ENCODE results near the gene ILDR2.

ILDR2 gene

GRCh38 chr1:166999500-167000055 is 24.2 kb upstream of the ILDR2 start:
- H3K79me2 ChIP-seq (ENCODE audit: low read length): no peaks in the 10 kb centered on the region
- H3K4me1 ChIP-seq (ENCODE audit: low read length): peaks cover 29% of the 10 kb centered on the region
- H3K4me3 ChIP-seq (ENCODE audit: low read length): peak overlapping the region; percentile 36; the same call in 1 of the 2 replicates
- no peaks in the 10 kb centered on the region for H3K9me2 ChIP-seq (replicated peaks; ENCODE audit: insufficient read depth, low read length)
- H3K27me3 ChIP-seq (replicated peaks; ENCODE audit: insufficient read depth, low read length): no peaks in the 10 kb centered on the region
- H3K9ac ChIP-seq (ENCODE audit: low read length): no peak overlapping the region
- H2AFZ ChIP-seq (ENCODE audit: low read length): no peak overlapping the region
- 0 out of 2 replicates have a peak, but pooled peaks cover 3% of the 10 kb centered on the region for H3K9me3 ChIP-seq (replicated peaks; ENCODE audit: insufficient read depth, low read length)
- H4K20me1 ChIP-seq (ENCODE audit: insufficient read depth, low read length): no peaks in the 10 kb centered on the region
- H3K4me2 ChIP-seq (ENCODE audit: low read depth, low read length): peak overlapping the region; percentile 68
- peak overlapping the region; percentile 56; the same call in 1 of the 2 replicates for H3K27ac ChIP-seq (ENCODE audit: low read length)
- TF ChIP-seq EZH2 (optimal IDR thresholded peaks at IDR 0.05; ENCODE audit: low read depth, low read length) (no peak), EZH2phosphoT487 (IDR thresholded peaks at IDR 0.05; ENCODE audit: low read length) (no peak), CTCF (IDR thresholded peaks at IDR 0.05; ENCODE audit: low read length) (no peak)
- DNase-seq: peak; percentile 97
- H3K36me3 ChIP-seq (replicated peaks; ENCODE audit: insufficient read depth, low read length): no peaks in the 10 kb centered on the region
- peaks cover 27% of the 10 kb centered on the region for H3F3A ChIP-seq (ENCODE audit: insufficient read depth, low read length)

DNA sequence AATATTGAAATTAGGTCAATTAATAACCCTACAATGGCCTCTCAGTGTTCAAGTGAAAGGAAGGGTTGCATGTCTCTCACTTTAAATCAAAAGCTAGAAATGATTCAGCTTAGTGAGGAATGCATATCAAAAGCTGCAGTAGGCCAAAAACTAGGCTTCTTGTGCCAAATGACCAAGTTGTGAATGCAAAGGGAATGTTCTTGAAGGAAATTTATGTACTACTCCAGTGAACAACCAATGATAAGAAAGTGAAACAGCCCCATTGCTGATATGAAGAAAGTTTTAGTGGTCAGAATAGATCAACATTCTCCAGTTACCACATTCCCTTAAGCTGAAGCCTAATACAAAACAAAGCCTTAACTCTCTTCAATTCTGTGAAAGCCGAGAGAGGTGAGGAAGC is 23.7 kb upstream of the ILDR2 start:
- Histone ChIP-seq H3K9me2 (replicated peaks; ENCODE audit: insufficient read depth, low read length) (no peaks in the 10 kb centered on the region), H3K79me2 (ENCODE audit: low read length) (no peaks in the 10 kb centered on the region), H3K4me1 (ENCODE audit: low read length) (peaks cover 29% of the 10 kb centered on the region), H3K27me3 (replicated peaks; ENCODE audit: insufficient read depth, low read length) (no peaks in the 10 kb centered on the region), H3K9ac (ENCODE audit: low read length) (no peak overlapping the region), H3K9me3 (replicated peaks; ENCODE audit: insufficient read depth, low read length) (0 out of 2 replicates have a peak, but pooled peaks cover 3% of the 10 kb centered on the region), H2AFZ (ENCODE audit: low read length) (no peak overlapping the region), H3K4me2 (ENCODE audit: low read depth, low read length) (peak overlapping the region; percentile 68), H3K36me3 (replicated peaks; ENCODE audit: insufficient read depth, low read length) (no peaks in the 10 kb centered on the region), H4K20me1 (ENCODE audit: insufficient read depth, low read length) (no peaks in the 10 kb centered on the region), H3K27ac (ENCODE audit: low read length) (peak overlapping the region; percentile 56; the same call in 1 of the 2 replicates), H3F3A (ENCODE audit: insufficient read depth, low read length) (peaks cover 27% of the 10 kb centered on the region), H3K4me3 (ENCODE audit: low read length) (peak overlapping the region; percentile 36)
- DNase-seq: no peak
- TF ChIP-seq CTCF (IDR thresholded peaks at IDR 0.05; ENCODE audit: low read length) (no peak), EZH2 (optimal IDR thresholded peaks at IDR 0.05; ENCODE audit: low read depth, low read length) (no peak), EZH2phosphoT487 (IDR thresholded peaks at IDR 0.05; ENCODE audit: low read length) (no peak)

DNA sequence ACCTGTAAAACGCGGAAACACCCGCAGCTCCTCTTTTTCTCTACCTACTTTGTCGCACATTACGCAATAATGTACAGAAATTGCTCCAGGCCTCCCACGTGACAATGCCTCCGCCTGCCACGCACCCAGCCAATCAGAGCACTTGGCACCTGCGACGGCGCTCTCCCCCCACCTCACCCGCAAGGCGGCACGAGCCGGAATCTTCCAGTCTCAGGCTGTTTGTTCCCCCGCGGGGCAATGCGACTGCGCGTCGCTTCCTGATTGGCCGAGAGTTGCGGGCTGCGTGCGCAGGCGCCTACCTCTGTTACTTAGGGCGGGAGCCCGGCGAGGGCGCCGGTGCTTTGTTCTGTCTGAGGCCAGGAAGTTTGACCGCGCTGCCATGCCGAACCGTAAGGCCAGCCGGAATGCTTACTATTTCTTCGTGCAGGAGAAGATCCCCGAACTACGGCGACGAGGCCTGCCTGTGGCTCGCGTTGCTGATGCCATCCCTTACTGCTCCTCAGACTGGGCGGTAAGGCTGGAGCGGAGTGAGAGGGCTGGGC is 13.7 kb upstream of the ILDR2 start, which contains the start of gene MAEL:
Gene MAEL (plus strand): TSS at position 307 of the 542 bp plus-strand sequence. CDS start 73 bp downstream, at position 380.
- TF ChIP-seq EZH2 (optimal IDR thresholded peaks at IDR 0.05; ENCODE audit: low read depth, low read length) (no peak), EZH2phosphoT487 (IDR thresholded peaks at IDR 0.05; ENCODE audit: low read length) (no peak)
- no peak within 1 kb of the TSS for H3K27ac ChIP-seq (ENCODE audit: low read length)
- H3K4me3 ChIP-seq (ENCODE audit: low read length): no peak within 1 kb of the TSS
- H3K9me3 ChIP-seq (replicated peaks; ENCODE audit: insufficient read depth, low read length): no peaks in the 10 kb centered on the region
- no peak within 1 kb of the TSS for H3K9ac ChIP-seq (ENCODE audit: low read length)
- no peak within 1 kb of the TSS for H2AFZ ChIP-seq (ENCODE audit: low read length)
- DNase-seq: no peak
- no peaks in the 10 kb centered on the region for H3K36me3 ChIP-seq (replicated peaks; ENCODE audit: insufficient read depth, low read length)
- H4K20me1 ChIP-seq (ENCODE audit: insufficient read depth, low read length): no peaks in the 10 kb centered on the region
- H3K9me2 ChIP-seq (replicated peaks; ENCODE audit: insufficient read depth, low read length): no peaks in the 10 kb centered on the region
- H3K27me3 ChIP-seq (replicated peaks; ENCODE audit: insufficient read depth, low read length): no peaks in the 10 kb centered on the region
- H3F3A ChIP-seq (ENCODE audit: insufficient read depth, low read length): no peaks in the 10 kb centered on the region
- no peak within 1 kb of the TSS for H3K4me2 ChIP-seq (ENCODE audit: low read depth, low read length)
- H3K4me1 ChIP-seq (ENCODE audit: low read length): no peaks in the 10 kb centered on the region
- no peaks in the 10 kb centered on the region for H3K79me2 ChIP-seq (ENCODE audit: low read length)

- Histone ChIP-seq H3K27ac (ENCODE audit: low read length) (no peak overlapping the region), H3F3A (ENCODE audit: insufficient read depth, low read length) (no peaks in the 10 kb centered on the region), H3K4me3 (ENCODE audit: low read length) (no peak overlapping the region), H4K20me1 (ENCODE audit: insufficient read depth, low read length) (no peaks in the 10 kb centered on the region), H3K79me2 (ENCODE audit: low read length) (no peaks in the 10 kb centered on the region), H3K36me3 (replicated peaks; ENCODE audit: insufficient read depth, low read length) (no peaks in the 10 kb centered on the region), H3K9me2 (replicated peaks; ENCODE audit: insufficient read depth, low read length) (no peaks in the 10 kb centered on the region), H3K4me1 (ENCODE audit: low read length) (peaks cover 6% of the 10 kb centered on the region; the same call in 1 of the 2 replicates), H3K27me3 (replicated peaks; ENCODE audit: insufficient read depth, low read length) (no peaks in the 10 kb centered on the region), H2AFZ (ENCODE audit: low read length) (no peak overlapping the region), H3K9me3 (replicated peaks; ENCODE audit: insufficient read depth, low read length) (no peaks in the 10 kb centered on the region), H3K4me2 (ENCODE audit: low read depth, low read length) (no peak overlapping the region), H3K9ac (ENCODE audit: low read length) (no peak overlapping the region)
- TF ChIP-seq EZH2phosphoT487 (IDR thresholded peaks at IDR 0.05; ENCODE audit: low read length): no peak
- TF ChIP-seq CTCF (IDR thresholded peaks at IDR 0.05; ENCODE audit: low read length): no peak
- no peak for TF ChIP-seq EZH2 (optimal IDR thresholded peaks at IDR 0.05; ENCODE audit: low read depth, low read length)
- no peak for DNase-seq
These were observed 6.2 kb upstream of the ILDR2 start for GRCh38 chr1:166981589-166981988.
